ENCODE results near the gene MYO5B.

MYO5B gene

DNA sequence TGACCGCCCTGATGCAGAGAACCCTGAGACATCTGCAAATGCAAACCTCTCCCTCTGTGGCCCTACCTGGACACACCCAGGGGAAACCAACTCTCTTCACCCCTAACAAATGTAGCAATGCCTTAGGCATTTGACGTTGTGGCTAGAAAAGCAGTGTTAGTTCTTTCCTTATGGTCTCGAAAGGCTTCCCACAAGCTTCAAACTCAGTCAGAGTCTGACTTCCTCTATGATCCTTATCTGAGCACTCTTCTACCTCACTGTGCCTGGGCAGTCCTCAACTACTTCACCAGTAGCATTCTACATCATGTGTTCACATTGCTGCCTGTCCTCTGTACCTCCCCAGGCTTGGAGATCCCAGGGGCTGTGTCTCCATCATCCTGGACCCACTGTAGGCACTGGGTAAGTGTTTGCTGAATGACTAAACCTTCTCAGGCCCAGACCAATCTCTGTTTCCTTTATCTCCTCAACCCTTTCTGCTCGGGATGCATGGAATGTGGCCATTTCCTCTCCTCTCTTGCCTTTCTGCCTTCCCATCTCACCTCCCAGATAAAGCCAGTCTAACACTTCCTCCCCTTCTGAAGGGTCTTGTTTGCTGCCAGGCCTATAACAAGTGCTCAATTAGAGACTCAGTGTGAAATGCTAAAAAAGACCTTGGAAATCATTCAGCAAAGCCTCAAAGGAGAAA, 289.9 kb downstream of the MYO5B start:
- TF ChIP-seq GATA2 (IDR thresholded peaks at IDR 0.05; ENCODE audit: low read depth, low read length) (no peak), GATA3 (IDR thresholded peaks at IDR 0.05; ENCODE audit: low read depth, low read length) (no peak)

DNA sequence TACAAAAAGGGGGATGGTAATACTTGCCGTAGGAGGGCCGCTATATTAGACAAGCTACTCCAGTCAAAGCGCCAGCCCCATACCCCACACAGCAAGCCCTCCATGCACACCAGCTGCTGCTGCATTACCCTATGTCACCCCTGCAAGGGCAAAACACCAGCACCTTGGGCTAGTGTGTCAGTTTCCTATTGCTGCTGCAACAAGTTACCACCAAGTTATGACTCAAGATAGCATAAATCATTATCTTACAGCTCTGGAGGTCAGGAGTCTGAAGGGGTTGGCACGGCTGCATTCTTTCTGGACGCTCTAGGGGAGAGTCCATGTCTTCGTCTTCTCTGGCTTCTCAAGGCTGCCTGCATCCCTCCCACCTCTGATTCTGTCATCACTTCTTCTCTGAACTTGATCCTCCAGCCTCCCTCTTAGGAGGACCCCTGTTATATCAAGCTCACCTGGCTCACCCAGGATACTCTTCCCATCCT, 293.0 kb downstream of the MYO5B start:
- TF ChIP-seq GATA3 (IDR thresholded peaks at IDR 0.05; ENCODE audit: low read depth, low read length) (no peak), GATA2 (IDR thresholded peaks at IDR 0.05; ENCODE audit: low read depth, low read length) (no peak)

DNA sequence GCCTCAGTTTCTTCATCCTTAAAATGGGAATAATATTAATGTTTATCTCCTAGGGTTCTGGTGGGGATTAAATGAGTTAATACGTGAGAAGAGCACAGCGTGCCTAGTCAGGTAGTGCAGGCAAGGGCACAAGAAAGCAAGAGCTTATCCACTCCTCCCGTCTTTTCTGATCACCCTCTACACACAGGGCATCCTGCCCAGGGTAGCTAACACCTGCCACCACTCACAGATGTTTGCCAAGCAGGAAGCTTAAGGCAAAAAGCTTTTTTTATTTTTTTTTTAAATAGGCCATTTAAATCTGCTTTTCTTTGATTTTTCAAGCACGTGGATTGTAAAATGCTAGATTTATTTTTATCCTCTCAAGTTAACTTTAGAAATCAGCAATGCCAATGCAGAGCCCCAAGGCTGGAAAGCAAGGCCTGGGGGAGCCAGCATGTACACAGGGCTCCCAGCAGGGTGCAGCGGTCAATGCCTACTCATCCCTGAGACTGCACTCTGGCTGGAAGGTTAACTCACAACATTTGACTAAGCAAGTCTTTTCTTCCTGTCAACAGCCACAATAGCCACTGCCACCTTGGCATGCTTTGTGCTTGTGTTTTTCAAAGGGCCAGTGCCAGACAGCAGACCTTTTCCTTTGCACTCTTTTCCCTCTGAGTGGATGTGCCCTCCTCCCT, 295.2 kb downstream of the MYO5B start:
- TF ChIP-seq GATA3 (IDR thresholded peaks at IDR 0.05; ENCODE audit: low read depth, low read length) (no peak), GATA2 (IDR thresholded peaks at IDR 0.05; ENCODE audit: low read depth, low read length) (no peak)

DNA sequence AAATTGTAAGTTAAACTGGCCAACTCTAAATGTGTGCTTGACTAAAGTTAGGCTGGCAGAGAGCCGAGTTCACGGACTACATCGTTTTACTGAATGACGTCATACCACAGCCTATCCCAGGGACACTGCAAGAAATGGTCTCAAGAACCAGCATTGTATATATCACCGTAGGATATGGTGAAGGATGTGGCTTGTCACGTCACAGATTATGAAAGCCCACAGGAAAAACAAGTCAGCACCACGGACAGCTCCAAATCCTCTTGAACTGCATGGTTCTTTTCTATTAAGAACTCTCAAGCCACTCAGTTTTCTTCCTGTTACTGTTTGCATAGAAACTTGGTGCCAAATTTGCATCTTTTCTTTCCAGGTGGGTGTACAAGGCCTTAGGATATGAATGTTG, 296.5 kb downstream of the MYO5B start:
- TF ChIP-seq GATA3 (IDR thresholded peaks at IDR 0.05; ENCODE audit: low read depth, low read length) (no peak), GATA2 (IDR thresholded peaks at IDR 0.05; ENCODE audit: low read depth, low read length) (no peak)

DNA sequence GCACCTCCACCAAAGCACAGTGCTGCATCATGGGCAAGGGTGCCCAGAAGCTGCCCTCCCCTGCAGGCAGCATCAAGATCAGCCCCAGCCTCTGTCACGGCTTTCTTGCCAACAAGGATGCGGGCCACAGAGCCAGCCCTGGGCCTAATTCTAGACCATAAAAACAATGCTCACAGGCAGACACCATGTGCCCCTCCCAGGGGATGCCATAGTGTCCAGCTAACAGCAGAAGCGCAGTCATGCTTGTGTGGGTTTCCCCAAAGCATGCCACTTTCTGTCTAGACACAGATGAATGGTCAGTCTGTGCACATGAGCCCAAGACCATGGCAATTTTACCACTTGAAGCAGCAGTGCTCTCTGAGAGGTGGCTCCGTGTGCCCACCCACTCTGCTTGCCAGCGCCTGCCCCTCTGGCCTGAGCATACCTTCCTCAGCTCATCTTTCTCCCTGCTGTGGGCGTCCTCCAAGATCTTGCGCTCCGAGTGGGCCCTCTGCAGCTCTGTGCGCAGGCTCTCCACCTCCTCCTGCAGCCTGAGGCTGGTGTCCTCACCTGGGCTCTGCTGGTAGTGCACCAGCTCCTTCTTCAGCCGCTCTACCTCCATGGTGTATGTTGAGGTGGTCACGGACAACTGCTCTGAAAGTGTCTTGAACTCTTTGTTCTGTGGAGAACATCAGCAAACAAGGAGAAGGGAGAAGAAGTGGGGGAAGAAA, 300.3 kb downstream of the MYO5B start:
- TF ChIP-seq GATA2 (IDR thresholded peaks at IDR 0.05; ENCODE audit: low read depth, low read length): no peak
- no peak for TF ChIP-seq GATA3 (IDR thresholded peaks at IDR 0.05; ENCODE audit: low read depth, low read length)

DNA sequence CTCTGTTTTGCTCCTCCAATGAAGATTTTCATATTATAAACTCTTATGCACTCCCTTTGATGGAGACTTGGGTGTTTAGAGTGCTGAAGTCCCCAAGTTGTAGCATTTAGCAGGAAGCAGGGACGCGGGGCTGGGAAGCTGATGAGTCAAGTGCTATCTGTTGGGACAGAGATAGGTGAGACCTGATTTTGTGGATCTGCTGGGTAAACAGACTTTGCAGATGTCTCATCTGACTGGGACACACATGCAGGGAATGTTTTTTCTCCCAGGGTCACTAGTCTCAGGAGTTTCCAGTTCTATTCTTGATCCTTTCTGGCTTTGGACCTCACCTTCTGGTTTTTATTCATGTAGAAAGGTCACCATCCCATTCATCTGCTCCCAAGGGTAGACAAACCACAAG, 301.9 kb downstream of the MYO5B start:
- no peak for TF ChIP-seq GATA2 (IDR thresholded peaks at IDR 0.05; ENCODE audit: low read depth, low read length)
- no peak for TF ChIP-seq GATA3 (IDR thresholded peaks at IDR 0.05; ENCODE audit: low read depth, low read length)

DNA sequence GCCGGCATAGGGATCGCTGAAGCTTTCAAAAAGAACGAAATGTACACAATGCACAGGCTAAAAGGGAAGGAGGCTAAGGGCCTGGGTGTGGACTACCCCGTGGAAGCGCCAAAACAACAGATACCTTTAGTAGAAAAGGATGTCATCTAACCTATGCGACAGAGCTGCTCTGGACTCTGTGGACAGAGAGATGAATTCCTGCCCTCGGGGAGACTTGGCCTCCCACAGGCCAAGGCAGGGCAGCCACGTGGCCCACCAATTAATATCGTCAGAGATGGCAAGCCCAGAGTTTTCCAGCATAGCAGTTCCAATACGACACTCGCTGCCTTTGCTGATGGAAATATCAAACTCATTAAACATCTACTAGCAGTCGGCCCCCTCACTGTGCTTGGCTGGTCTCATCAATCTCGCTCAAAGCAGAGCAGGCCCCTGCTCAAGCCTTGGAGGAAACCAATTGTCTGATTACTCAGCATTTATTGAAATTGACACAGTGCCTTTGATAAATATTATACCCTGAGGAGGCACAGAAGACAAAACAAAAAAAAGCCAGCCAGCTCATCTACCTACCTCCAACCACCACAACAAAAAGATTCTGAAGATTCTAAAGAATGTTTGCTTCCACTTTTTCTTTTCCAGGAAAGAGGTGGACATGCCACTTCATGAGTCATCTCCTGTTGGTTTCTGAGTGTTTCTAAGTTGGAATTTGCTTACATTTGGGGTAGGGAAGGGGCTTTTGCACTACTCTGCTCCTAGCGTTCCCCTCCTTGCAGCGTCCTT, 302.6 kb downstream of the MYO5B start:
- TF ChIP-seq GATA3 (IDR thresholded peaks at IDR 0.05; ENCODE audit: low read depth, low read length) (no peak), GATA2 (IDR thresholded peaks at IDR 0.05; ENCODE audit: low read depth, low read length) (no peak)

DNA sequence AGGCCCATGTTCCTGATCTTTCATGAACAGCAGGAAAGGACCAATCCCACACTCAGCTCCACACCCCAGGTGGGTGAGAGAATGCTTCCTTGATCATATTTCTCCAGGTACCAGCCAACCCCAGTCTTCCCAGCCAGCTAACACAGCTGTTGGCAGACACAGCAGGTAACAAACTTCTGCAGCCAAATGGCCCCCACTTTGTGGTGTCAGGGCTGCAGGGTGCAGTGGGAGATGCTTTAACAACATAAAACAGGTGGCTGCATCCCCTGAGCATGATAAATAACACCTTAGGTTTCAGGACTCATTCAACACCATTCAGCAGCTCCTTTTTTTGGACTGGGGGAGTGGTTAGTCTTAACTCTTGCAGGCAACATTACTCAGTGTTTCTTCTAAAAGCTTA, 304.9 kb downstream of the MYO5B start:
- TF ChIP-seq GATA3 (IDR thresholded peaks at IDR 0.05; ENCODE audit: low read depth, low read length) (no peak), GATA2 (IDR thresholded peaks at IDR 0.05; ENCODE audit: low read depth, low read length) (no peak)

DNA sequence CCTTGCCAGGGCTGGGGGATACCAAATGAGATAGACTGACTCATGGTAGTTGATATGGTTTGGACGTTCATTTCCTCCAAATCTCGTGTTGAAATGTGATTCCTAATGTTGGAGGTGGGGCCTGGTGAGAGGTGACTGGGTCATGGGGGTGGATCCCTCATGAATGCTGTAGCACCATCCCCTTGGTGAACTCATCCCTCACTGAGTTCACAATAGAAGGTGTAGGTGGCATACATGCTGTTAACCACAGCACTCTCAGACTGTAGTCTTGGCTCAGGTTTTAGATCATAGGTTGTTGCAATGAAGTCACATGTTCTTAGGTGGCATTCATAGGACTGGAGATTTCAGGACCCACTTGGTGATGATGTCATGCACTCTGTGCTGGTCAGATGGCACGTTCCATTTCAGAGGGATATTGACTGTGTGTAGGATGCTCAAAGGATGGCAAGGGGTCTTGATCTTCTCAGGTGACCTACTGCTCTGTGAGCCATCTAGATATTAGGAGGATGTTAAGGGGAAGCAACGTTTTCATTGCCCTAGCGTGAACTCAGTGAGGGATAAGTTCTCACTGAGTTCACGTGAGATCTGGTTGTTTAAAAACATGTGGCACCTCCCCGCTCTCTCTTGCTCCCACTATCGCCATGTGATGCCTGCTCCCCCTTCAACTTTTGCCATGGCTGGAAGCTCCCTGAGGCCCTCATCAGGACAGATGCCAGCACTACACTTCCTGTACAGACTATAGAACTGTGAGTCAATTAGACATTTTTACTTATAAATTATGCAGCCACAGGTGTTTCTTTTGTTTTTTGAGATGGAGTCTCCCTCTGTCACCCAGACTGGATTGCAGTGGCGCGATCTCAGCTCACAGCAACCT, 307.8 kb downstream of the MYO5B start:
- no peak for TF ChIP-seq GATA2 (IDR thresholded peaks at IDR 0.05; ENCODE audit: low read depth, low read length)
- TF ChIP-seq GATA3 (IDR thresholded peaks at IDR 0.05; ENCODE audit: low read depth, low read length): no peak

DNA sequence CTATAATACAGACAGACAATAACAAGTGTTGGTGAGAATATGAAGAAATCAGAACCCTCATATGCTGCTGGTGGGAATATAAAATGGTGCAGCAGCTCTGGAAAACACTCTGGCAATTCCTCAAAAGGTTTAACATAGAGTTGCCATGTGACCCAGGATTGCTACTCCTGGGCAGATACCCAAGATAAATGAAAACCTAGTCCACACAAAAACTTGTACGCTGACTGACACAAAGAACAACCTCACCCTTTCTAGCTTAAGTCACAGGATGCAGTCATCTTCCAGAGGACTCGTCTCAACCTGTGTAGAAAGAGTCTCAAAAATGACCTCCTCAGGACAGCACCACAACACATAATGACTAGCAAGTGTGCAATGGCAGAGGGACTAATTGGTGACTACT, 310.0 kb downstream of the MYO5B start:
- TF ChIP-seq GATA2 (IDR thresholded peaks at IDR 0.05; ENCODE audit: low read depth, low read length) (no peak), GATA3 (IDR thresholded peaks at IDR 0.05; ENCODE audit: low read depth, low read length) (no peak)

DNA sequence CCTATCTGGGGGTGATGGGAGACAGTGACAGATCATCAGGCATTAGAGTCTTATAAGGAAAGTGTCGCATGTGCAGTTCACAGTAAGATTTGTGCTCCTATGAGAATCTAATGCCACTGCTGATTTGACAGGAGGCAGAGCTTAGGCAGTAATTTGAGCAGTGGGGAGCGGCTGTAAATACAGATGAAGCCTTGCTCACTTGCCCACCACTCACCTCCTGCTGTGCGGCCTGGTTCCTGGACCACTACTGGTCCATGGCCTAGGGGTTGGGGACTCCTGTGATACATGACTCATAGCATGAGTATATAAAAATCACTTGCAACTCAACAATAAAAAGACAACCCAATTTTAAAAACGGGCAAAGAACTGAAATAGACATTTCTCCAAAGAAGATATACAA, 310.5 kb downstream of the MYO5B start:
- TF ChIP-seq GATA3 (IDR thresholded peaks at IDR 0.05; ENCODE audit: low read depth, low read length) (no peak), GATA2 (IDR thresholded peaks at IDR 0.05; ENCODE audit: low read depth, low read length) (no peak)

DNA sequence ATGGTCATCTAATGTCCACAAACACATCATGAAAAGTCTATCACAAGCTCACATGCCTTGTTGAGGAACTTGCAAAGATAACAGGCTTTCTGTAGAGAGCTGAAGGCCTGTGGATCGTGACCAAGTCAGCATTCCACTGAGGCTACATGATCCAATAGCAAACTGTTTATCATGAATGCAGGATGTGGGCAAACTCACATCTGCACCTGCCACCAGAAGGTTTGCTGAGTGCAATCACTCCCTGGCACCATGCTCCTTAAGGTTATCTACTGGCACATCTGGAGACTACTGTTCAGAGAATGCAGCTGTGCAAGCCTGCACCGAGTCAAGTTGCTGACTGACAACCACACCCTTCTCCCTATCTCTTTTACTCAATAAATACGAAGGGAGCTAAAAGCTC, 314.3 kb downstream of the MYO5B start:
- no peak for TF ChIP-seq GATA2 (IDR thresholded peaks at IDR 0.05; ENCODE audit: low read depth, low read length)
- TF ChIP-seq GATA3 (IDR thresholded peaks at IDR 0.05; ENCODE audit: low read depth, low read length): no peak

DNA sequence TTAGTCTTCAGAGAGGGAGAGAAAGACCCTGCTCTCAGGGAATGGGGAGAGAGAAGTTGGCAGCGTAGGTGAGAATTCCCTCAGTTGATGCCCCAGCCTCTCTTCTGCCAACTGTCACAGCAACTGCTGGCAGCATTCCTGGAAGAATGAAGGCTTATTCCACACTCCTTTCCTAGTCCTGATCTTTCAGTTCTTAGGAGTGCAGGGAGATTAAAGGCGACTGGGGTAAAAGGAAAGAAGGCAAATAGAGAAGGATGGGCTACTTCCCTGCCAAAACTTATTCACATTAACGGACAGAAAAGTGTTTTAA, 315.7 kb downstream of the MYO5B start:
- TF ChIP-seq GATA2 (IDR thresholded peaks at IDR 0.05; ENCODE audit: low read depth, low read length): no peak
- TF ChIP-seq GATA3 (IDR thresholded peaks at IDR 0.05; ENCODE audit: low read depth, low read length): no peak

Measured in SH-SY5Y (cell line).